H1 (cell line): ENCODE measurements around the gene TASP1. TPM values are rescaled to one million over a fixed set of nuclear protein-coding genes. Genes with fewer than 3 reads are reported as not detected.

Experiments used
- CTCF ChIA-PET: fragments of 300-600 bp; sonication (Branson Sonifier 250); formaldehyde crosslinking; loops from one replicate; lab custom pipeline; 2021; ENCODE audit not compliant: partially characterized antibody; lab: Charles Lee
- POLR2A ChIA-PET: fragments of 300-600 bp; sonication (Branson Sonifier 250); formaldehyde crosslinking; loops from one replicate; lab custom pipeline; 2021; ENCODE audit warnings: inconsistent platforms; ENCODE audit not compliant: partially characterized antibody; lab: Charles Lee
- DNase-seq, 2 experiments: peaks; one replicate each; pipeline versions ENCODE4 v3.0.0 to v3.0.0-alpha.2; 2010 to 2022; ENCODE audit warnings: low spot score in 2 of 2, low read depth in 1 of 2, mixed read lengths in 1 of 2
- FAIRE-seq: peaks from 2 replicates; lab custom pipeline; 2011; peaks lifted over from hg19 to GRCh38; lab: Jason Lieb, UNC
- H2AFZ ChIP-seq: 2 replicates; pipeline ENCODE4 v1.8.1; 2012; ENCODE audit warnings: low read length, inconsistent platforms
- H2AK5ac ChIP-seq: 2 replicates; pipeline ENCODE4 v1.6.1; 2013; ENCODE audit warnings: low read depth, low read length
- H2BK120ac ChIP-seq: replicated peaks from 2 replicates; pipeline ENCODE3; 2013; ENCODE audit warnings: low read depth, low read length, inconsistent platforms
- H2BK12ac ChIP-seq: 2 replicates; pipeline ENCODE4 v1.6.1; 2013; ENCODE audit warnings: low read depth, low read length
- H2BK15ac ChIP-seq: 2 replicates; pipeline ENCODE4 v1.6.1; 2013; ENCODE audit warnings: low read length
- H2BK20ac ChIP-seq: 2 replicates; pipeline ENCODE4 v1.6.1; 2013; ENCODE audit warnings: low read length
- H2BK5ac ChIP-seq: 2 replicates; pipeline ENCODE4 v1.6.1; 2013; ENCODE audit warnings: low read depth, low read length
- H3K14ac ChIP-seq: 2 replicates; pipeline ENCODE4 v1.6.1; 2013; ENCODE audit warnings: inconsistent platforms; ENCODE audit not compliant: insufficient read length
- H3K18ac ChIP-seq: 2 replicates; pipeline ENCODE4 v1.6.1; 2013; ENCODE audit warnings: low read length; ENCODE audit errors: extremely low read depth
- H3K23ac ChIP-seq: 2 replicates; pipeline ENCODE4 v1.6.1; 2013; ENCODE audit warnings: inconsistent platforms; ENCODE audit not compliant: insufficient read length
- H3K23me2 ChIP-seq: 2 replicates; pipeline ENCODE4 v1.6.1; 2013; ENCODE audit warnings: low read depth, low read length
- H3K27ac ChIP-seq: 2 replicates; pipeline ENCODE4 v1.6.1; 2011; ENCODE audit warnings: low read depth, low read length, inconsistent platforms
- H3K27me3 ChIP-seq, 4 experiments: replicated peaks in 1 of 4; 1 replicate in 1 of 4; 2 replicates in 3 of 4; pipeline versions ENCODE4 v1.6.1 to v1.8.1; 2011 to 2013; ENCODE audit warnings: low read length in 3 of 4, mild to moderate bottlenecking in 3 of 4, inconsistent platforms in 2 of 4, mixed read lengths in 2 of 4, moderate library complexity in 1 of 4; ENCODE audit not compliant: control insufficient read depth in 3 of 4, insufficient read depth in 3 of 4; ENCODE audit errors: extremely low read depth in 1 of 4
- H3K36me3 ChIP-seq, 4 experiments: 2 replicates each; pipeline versions ENCODE4 v1.6.1 to v1.8.1; 2011 to 2013; ENCODE audit warnings: mild to moderate bottlenecking in 4 of 4, low read length in 3 of 4, moderate library complexity in 2 of 4, control low read depth in 1 of 4, inconsistent platforms in 1 of 4; ENCODE audit not compliant: insufficient read depth in 4 of 4, control insufficient read depth in 2 of 4
- H3K4ac ChIP-seq: replicated peaks from 2 replicates; pipeline ENCODE3; 2013; ENCODE audit warnings: low read length, low read depth, mixed read lengths, inconsistent platforms; ENCODE audit not compliant: insufficient read length
- H3K4me1 ChIP-seq, 4 experiments: replicated peaks in 1 of 4; 1 replicate in 1 of 4; 2 replicates in 3 of 4; pipeline versions ENCODE4 v1.6.1 to v1.8.1; 2011 to 2013; ENCODE audit warnings: low read length in 3 of 4, inconsistent platforms in 2 of 4, mixed read lengths in 1 of 4; ENCODE audit not compliant: insufficient read depth in 4 of 4, control insufficient read depth in 3 of 4
- H3K4me2 ChIP-seq, 2 experiments: 2 replicates each; pipeline versions ENCODE4 v1.6.1 to v1.8.1; 2011 to 2013; ENCODE audit warnings: low read depth in 2 of 2, low read length in 2 of 2, control low read depth in 1 of 2, inconsistent platforms in 1 of 2, mild to moderate bottlenecking in 1 of 2; ENCODE audit not compliant: insufficient read depth in 1 of 2
- H3K4me3 ChIP-seq, 4 experiments: fragments of 200-600, 300-600 bp in 1 of 4; sonication (generic), shearing (Covaris generic), sonication (Bioruptor Twin) in 1 of 4; 2 replicates each; pipeline versions ENCODE4 v1.5.1 to v1.8.1; 2011 to 2016; ENCODE audit warnings: low read length in 4 of 4, low read depth in 3 of 4, control low read depth in 2 of 4, inconsistent platforms in 2 of 4, mild to moderate bottlenecking in 2 of 4, mixed read lengths in 1 of 4, moderate library complexity in 1 of 4; ENCODE audit not compliant: insufficient read depth in 2 of 4; ENCODE audit errors: extremely low read depth in 1 of 4
- H3K56ac ChIP-seq: replicated peaks from 2 replicates; pipeline ENCODE3; 2013; ENCODE audit warnings: low read depth, mild to moderate bottlenecking, mixed read lengths, low read length, inconsistent platforms; ENCODE audit not compliant: insufficient read length
- H3K79me1 ChIP-seq: 2 replicates; pipeline ENCODE4 v1.6.1; 2013; ENCODE audit warnings: low read depth, low read length, control low read depth
- H3K79me2 ChIP-seq, 2 experiments: 2 replicates each; pipeline versions ENCODE4 v1.6.1 to v1.8.1; 2012 to 2013; ENCODE audit warnings: low read length in 2 of 2, mild to moderate bottlenecking in 2 of 2, inconsistent platforms in 1 of 2; ENCODE audit not compliant: insufficient read depth in 2 of 2, control insufficient read depth in 1 of 2
- H3K9ac ChIP-seq, 4 experiments: replicated peaks in 1 of 4; 1 replicate in 1 of 4; 2 replicates in 3 of 4; pipeline versions ENCODE4 v1.6.1 to v1.8.1; 2011 to 2013; ENCODE audit warnings: low read depth in 3 of 4, low read length in 3 of 4, control low read depth in 2 of 4, mild to moderate bottlenecking in 2 of 4, moderate library complexity in 2 of 4, inconsistent platforms in 1 of 4; ENCODE audit errors: extremely low read depth in 1 of 4
- H3K9me3 ChIP-seq, 2 experiments: 2 replicates each; pipeline versions ENCODE4 v1.6.1 to v1.8.1; 2012 to 2013; ENCODE audit warnings: mild to moderate bottlenecking in 2 of 2, moderate library complexity in 2 of 2, control low read depth in 1 of 2, inconsistent platforms in 1 of 2, low read depth in 1 of 2, low read length in 1 of 2, mixed read lengths in 1 of 2; ENCODE audit not compliant: insufficient read depth in 2 of 2
- H4K20me1 ChIP-seq, 2 experiments: replicated peaks in 1 of 2; 2 replicates each; pipeline versions ENCODE3 to v1.8.1; 2011 to 2013; ENCODE audit warnings: inconsistent platforms in 2 of 2, low read length in 2 of 2, mild to moderate bottlenecking in 1 of 2; ENCODE audit not compliant: insufficient read depth in 2 of 2, control insufficient read depth in 1 of 2
- H4K5ac ChIP-seq: 2 replicates; pipeline ENCODE4 v1.6.1; 2013; ENCODE audit warnings: low read length, low read depth, mixed read lengths, inconsistent platforms; ENCODE audit not compliant: insufficient read length
- H4K8ac ChIP-seq: 2 replicates; pipeline ENCODE4 v1.8.0; 2013; ENCODE audit warnings: mild to moderate bottlenecking, moderate library complexity, low read length, inconsistent platforms; ENCODE audit not compliant: insufficient read depth; ENCODE audit errors: extremely low read depth
- H4K91ac ChIP-seq: replicated peaks from 2 replicates; pipeline ENCODE3; 2013; ENCODE audit warnings: low read length, mixed read lengths, inconsistent platforms; ENCODE audit not compliant: insufficient read length
- BACH1 ChIP-seq: IDR thresholded peaks from 2 replicates; pipeline ENCODE4 v1.6.1; 2012; ENCODE audit warnings: low read length, improper control_type of control experiment
- BCL11A ChIP-seq, 2 experiments: IDR thresholded peaks; one replicate each; pipeline ENCODE4 v1.6.1; 2011; ENCODE audit warnings: low read depth in 2 of 2, low read length in 2 of 2, mild to moderate bottlenecking in 2 of 2
- CTBP2 ChIP-seq: IDR thresholded peaks from 2 replicates; pipeline ENCODE4 v1.7.0; 2011; ENCODE audit warnings: borderline replicate concordance, mild to moderate bottlenecking, moderate library complexity, mixed read lengths, low read length; ENCODE audit not compliant: insufficient read depth, insufficient read length
- EZH2 ChIP-seq: fragments of 200-600 bp; sonication (generic); IDR thresholded peaks from 2 replicates; pipeline ENCODE4 v1.7.1; 2012; ENCODE audit warnings: low read depth, mild to moderate bottlenecking, moderate library complexity, low read length, inconsistent platforms; ENCODE audit not compliant: severe bottlenecking
- MAFK ChIP-seq: IDR thresholded peaks from 2 replicates; pipeline ENCODE4 v1.6.1; 2012; ENCODE audit warnings: low read depth, mild to moderate bottlenecking, improper control_type of control experiment, low read length
- MAX ChIP-seq: IDR thresholded peaks from 2 replicates; pipeline ENCODE4 v1.6.1; 2012; ENCODE audit warnings: inconsistent platforms
- RAD21 ChIP-seq, 2 experiments: IDR thresholded peaks in 1 of 2; conservative IDR thresholded peaks in 1 of 2; 2 replicates each; pipeline ENCODE4 v1.6.1; 2011; ENCODE audit warnings: low read depth in 2 of 2, low read length in 2 of 2, improper control_type of control experiment in 1 of 2, inconsistent platforms in 1 of 2, mild to moderate bottlenecking in 1 of 2, moderate library complexity in 1 of 2
- RNF2 ChIP-seq: fragments of 200-900, 300-1000 bp; sonication (generic); IDR thresholded peaks from 2 replicates; pipeline ENCODE4 v1.7.1; 2016; ENCODE audit warnings: borderline replicate concordance, low read depth, mild to moderate bottlenecking, antibody characterized with exemption, low read length; ENCODE audit not compliant: poor library complexity, severe bottlenecking; ENCODE audit errors: missing control alignments
- SIN3A ChIP-seq, 2 experiments: IDR thresholded peaks in 1 of 2; conservative IDR thresholded peaks in 1 of 2; 2 replicates each; pipeline ENCODE4 v1.6.1; 2011 to 2012; ENCODE audit warnings: low read length in 2 of 2, improper control_type of control experiment in 1 of 2, low read depth in 1 of 2, mild to moderate bottlenecking in 1 of 2
- SUZ12 ChIP-seq: fragments of 200-600 bp; sonication (generic); IDR thresholded peaks from 2 replicates; pipeline ENCODE4 v1.6.1; 2012; ENCODE audit warnings: mild to moderate bottlenecking, inconsistent platforms, low read length, moderate library complexity, mixed read lengths
- TAF1 ChIP-seq: IDR thresholded peaks from 2 replicates; pipeline ENCODE4 v1.6.1; 2011; ENCODE audit warnings: mild to moderate bottlenecking, low read depth, low read length
- TAF7 ChIP-seq: optimal IDR thresholded peaks from 2 replicates; pipeline ENCODE3; 2011; ENCODE audit warnings: low read depth, mild to moderate bottlenecking, inconsistent platforms, low read length, moderate library complexity, borderline replicate concordance
- TCF12 ChIP-seq: IDR thresholded peaks from 2 replicates; pipeline ENCODE4 v1.6.1; 2011; ENCODE audit warnings: low read depth, mild to moderate bottlenecking, low read length
- WGBS, 2 experiments: shearing (Covaris generic) in 1 of 2; methylation state at CpG; one replicate each; pipeline versions ENCODE4 v1.1.6 to v1.1.7; 2013 to 2015; ENCODE audit warnings: low lambda C conversion rate in 2 of 2, mixed read lengths in 2 of 2, inconsistent platforms in 1 of 2, low coverage in 1 of 2, missing lambda C conversion rate in 1 of 2; ENCODE audit not compliant: insufficient replicate concordance in 2 of 2, insufficient coverage in 1 of 2, insufficient read length in 1 of 2; ENCODE audit errors: extremely low coverage in 1 of 2, missing lambda C conversion rate in 1 of 2; 5-methylcytosine and 5-hydroxymethylcytosine counted together
- polyA plus RNA-seq, 7 experiments: library from polyadenylated mRNA; depleted of rRNA in 3 of 7; stranded (reverse) in 5 of 7; unstranded in 2 of 7; fragments of >200 nt in 5 of 7; fragments of 200-250 nt in 2 of 7; gene quantifications; 1 replicate in 5 of 7; 2 replicates in 1 of 7; 4 replicates in 1 of 7; pipeline versions ENCODE4 v1.2.1 to v1.2.3, GENCODE V29; 2011 to 2013; ENCODE audit warnings: missing spikeins in 2 of 7, mixed read lengths in 2 of 7
- total RNA-seq: library from RNA; stranded (reverse); fragmentation: NEBNext Ultra II Directional; extraction: Animal tissue kit (Norgen Biotek cat#: 25700); gene quantifications from 2 replicates; pipeline ENCODE4 v1.2.1, GENCODE V29; 2021

TASP1 gene
- total and polyA plus RNA-seq, 2 of the 8 experiments (the other 6 are each of a cell fraction or from before 2014, with no cell fraction given), result 4.5 to 10.9 TPM

- no peak overlapping the region for H2BK12ac ChIP-seq
- no peak overlapping the region for H2AK5ac ChIP-seq
- H3K9me3 ChIP-seq, result no peaks in the 10 kb centered on the region
- no peaks in the 10 kb centered on the region for H3K79me1 ChIP-seq
- no peak overlapping the region for H2BK15ac ChIP-seq
- no peak overlapping the region for H4K91ac ChIP-seq
- H2BK20ac ChIP-seq, result no peak overlapping the region
- H3K18ac ChIP-seq, result no peak overlapping the region
- no peak overlapping the region for H3K23ac ChIP-seq
- no peak overlapping the region for H2BK120ac ChIP-seq
- ChIA-PET CTCF (no interaction called here), POLR2A (no interaction called here)
- H3K9ac ChIP-seq, result no peak overlapping the region
- no peaks in the 10 kb centered on the region for H4K20me1 ChIP-seq
- H4K5ac ChIP-seq, result no peak overlapping the region
- H2AFZ ChIP-seq, result no peak overlapping the region
- no peaks in the 10 kb centered on the region for H3K23me2 ChIP-seq
- no peaks in the 10 kb centered on the region for H3K79me2 ChIP-seq
- no peak overlapping the region for H3K4ac ChIP-seq
- H3K36me3 ChIP-seq, result no peaks in the 10 kb centered on the region
- FAIRE-seq (no peak), DNase-seq (no peak)
- H3K4me3 ChIP-seq, result no peak overlapping the region
- H3K14ac ChIP-seq, result no peak overlapping the region
- no peaks in the 10 kb centered on the region; a peak in 1 of 7 replicates for H3K27me3 ChIP-seq
- 76% methylated on average over 2 of the region's 2 CpGs; no CpG with 5 or more reads in 1 of the 2 experiments for WGBS, 2 experiments
- no peaks in the 10 kb centered on the region for H3K4me1 ChIP-seq
- no peak overlapping the region for H3K4me2 ChIP-seq
- H4K8ac ChIP-seq, result no peak overlapping the region
- no peak overlapping the region for H3K27ac ChIP-seq
- H2BK5ac ChIP-seq, result no peak overlapping the region
- H3K56ac ChIP-seq, result no peak overlapping the region
- TF ChIP-seq RAD21 (IDR thresholded peaks at IDR 0.05 in 1 of 2, conservative IDR thresholded peaks at IDR 0.05 in 1 of 2; ENCODE audit: low read depth in 2 of 2, low read length in 2 of 2), result no peak
- TF ChIP-seq EZH2, result no peak
- TF ChIP-seq BCL11A (IDR thresholded peaks at IDR 0.05; ENCODE audit: low read depth in 2 of 2, low read length in 2 of 2), result no peak
- TF ChIP-seq MAX, result no peak
- no peak for TF ChIP-seq SIN3A (conservative IDR thresholded peaks at IDR 0.05 in 1 of 2, IDR thresholded peaks at IDR 0.05 in 1 of 2; ENCODE audit: low read depth in 1 of 2, low read length in 2 of 2)
- no peak for TF ChIP-seq MAFK
- TF ChIP-seq TAF7, result no peak
- TF ChIP-seq SUZ12, result no peak
- TF ChIP-seq RNF2, result no peak
- no peak for TF ChIP-seq TAF1
- TF ChIP-seq TCF12, result no peak
- no peak for TF ChIP-seq CTBP2
- no peak for TF ChIP-seq BACH1
These were observed 46.9 kb upstream of the TASP1 start for GRCh38 chr20:13685623-13686022.
